Hematopoietic multipotent progenitor cell treated with erythropoietin and hydrocortisone succinate and interleukin-3 and kit ligand, for 15 days (in vitro differentiated cells): ENCODE results near the gene D2HGDH.
"Not testable (repeated sequence)": the region's sequence is repeated elsewhere in the genome, so short reads cannot be mapped to it uniquely, and the experiment has no call there.

Experiments
- DNase-seq: peaks from one replicate; pipeline ENCODE4 v3.0.0-alpha.2; 2015; ENCODE audit warnings: low spot score

Gene D2HGDH

GRCh38 chr2:241724975-241725870 is 9.2 kb upstream of the D2HGDH start:
- DNase-seq, result no peak

- DNase-seq, result no peak
These were observed 8.0 kb upstream of the D2HGDH start for GRCh38 chr2:241726459-241726858.

- DNase-seq, result no peak
These were observed 6.4 kb upstream of the D2HGDH start for GRCh38 chr2:241728000-241728399.

GRCh38 chr2:241728627-241729026 is 5.8 kb upstream of the D2HGDH start:
- no peak for DNase-seq

- no peak for DNase-seq
These were observed 4.6 kb upstream of the D2HGDH start for GRCh38 chr2:241729868-241730267.

GRCh38 chr2:241730671-241731293 is 3.6 kb upstream of the D2HGDH start:
- DNase-seq, result no peak

- peak; percentile 34 for DNase-seq
These were observed 1.8 kb upstream of the D2HGDH start for GRCh38 chr2:241732513-241733186.

- DNase-seq, result no peak
These were observed 831 bp upstream of the D2HGDH start for GRCh38 chr2:241733391-241734207.

- no peak for DNase-seq
These were observed 293 bp upstream of the D2HGDH start for GRCh38 chr2:241734208-241734466.

- DNase-seq, result no peak
These were observed 1.7 kb downstream of the D2HGDH start for GRCh38 chr2:241736111-241736510.

- DNase-seq, result no peak
These were observed 3.7 kb downstream of the D2HGDH start for GRCh38 chr2:241738040-241738686.

GRCh38 chr2:241739177-241739576 is 4.7 kb downstream of the D2HGDH start:
- no peak for DNase-seq

GRCh38 chr2:241739651-241740050 is 5.2 kb downstream of the D2HGDH start:
- no peak for DNase-seq

GRCh38 chr2:241741016-241741415 is 6.6 kb downstream of the D2HGDH start:
- DNase-seq, result no peak

- DNase-seq, result no peak
These were observed 8.0 kb downstream of the D2HGDH start for GRCh38 chr2:241742320-241742939.

GRCh38 chr2:241743008-241743407 is 8.6 kb downstream of the D2HGDH start:
- not testable (repeated sequence) for DNase-seq

- DNase-seq, result no peak
These were observed 9.2 kb downstream of the D2HGDH start for GRCh38 chr2:241743620-241744019.

GRCh38 chr2:241744028-241744754 is 9.8 kb downstream of the D2HGDH start:
- DNase-seq, result no peak

GRCh38 chr2:241745276-241745675 is 10.8 kb downstream of the D2HGDH start:
- DNase-seq, result no peak

GRCh38 chr2:241746084-241746483 is 11.7 kb downstream of the D2HGDH start:
- no peak for DNase-seq
